Heart right ventricle (tissue), 16 donors: ENCODE results near the gene DLX6. TPM values are rescaled to one million over a fixed set of nuclear protein-coding genes. Genes with fewer than 3 reads are reported as not detected.

Experiments used
- ATAC-seq, 8 donors: fragments of 200-7000 bp; cut with Tn5 transposase; one replicate each; pipeline ENCODE4 v1.9.1; 2020; ENCODE audit warnings: mild to moderate bottlenecking in 8 of 8, moderate library complexity in 8 of 8, moderate number of reproducible peaks in 1 of 8
- DNase-seq, 2 donors: peaks; one replicate each; pipeline ENCODE4 v3.0.0-alpha.2; 2020
- H3K27ac ChIP-seq, 10 donors: fragments of 200-600 bp; sonication (generic) in 2 of 10; one replicate each; pipeline versions ENCODE4 v1.5.0 to v1.8.0; 2020 to 2022; ENCODE audit warnings: mild to moderate bottlenecking in 3 of 10
- H3K27me3 ChIP-seq, 7 donors: fragments of 200-600 bp; one replicate each; pipeline ENCODE4 v1.8.0; 2021 to 2022; ENCODE audit warnings: mild to moderate bottlenecking in 2 of 7
- H3K36me3 ChIP-seq, 9 donors: fragments of 200-600 bp; sonication (generic) in 1 of 9; one replicate each; pipeline versions ENCODE4 v1.5.0 to v1.8.0; 2020 to 2022; ENCODE audit warnings: mild to moderate bottlenecking in 2 of 9
- H3K4me1 ChIP-seq, 9 donors: fragments of 200-600 bp; sonication (generic) in 1 of 9; one replicate each; pipeline versions ENCODE4 v1.5.0 to v1.8.0; 2020 to 2022; ENCODE audit warnings: mild to moderate bottlenecking in 4 of 9
- H3K4me3 ChIP-seq, 10 donors: fragments of 200-600 bp; sonication (generic) in 2 of 10; one replicate each; pipeline versions ENCODE4 v1.5.0 to v1.8.0; 2020 to 2022; ENCODE audit warnings: mild to moderate bottlenecking in 7 of 10, moderate library complexity in 2 of 10
- H3K9me3 ChIP-seq, 11 donors: fragments of 200-600 bp in 10 of 11; sonication (generic) in 2 of 11; one replicate each; pipeline versions ENCODE4 v1.5.0 to v1.8.0; 2013 to 2022; ENCODE audit warnings: mild to moderate bottlenecking in 2 of 11, control low read depth in 1 of 11, moderate library complexity in 1 of 11
- CTCF ChIP-seq, 9 donors: fragments of 200-600 bp; sonication (generic) in 2 of 9; IDR thresholded peaks; one replicate each; pipeline versions ENCODE4 v1.5.0 to v1.8.0; 2021 to 2022; ENCODE audit warnings: antibody characterized with exemption in 9 of 9, mild to moderate bottlenecking in 5 of 9, moderate library complexity in 1 of 9
- WGBS, 2 donors: extraction: QIAGEN DNeasy Blood & Tissue Kit; methylation state at CpG; one replicate each; pipeline ENCODE4 v1.1.7; 2013; ENCODE audit warnings: inconsistent platforms in 1 of 2; 5-methylcytosine and 5-hydroxymethylcytosine counted together
- intact Hi-C, 10 donors: fragments of 100-400 bp; cut with DNase I; formaldehyde crosslinking; loops; one replicate each; pipeline versions ENCODE4 v1.11.1 to v1.14.2; 2022
- polyA plus RNA-seq, 2 donors: library from polyadenylated mRNA; stranded (reverse); fragments of 200-250 nt; gene quantifications; one replicate each; pipeline ENCODE4 v1.2.3, GENCODE V29; 2013
- total RNA-seq, 10 donors: library from RNA; stranded (reverse); fragmentation: NEBNext Ultra II Directional in 3 of 10; extraction: Animal tissue kit (Norgen Biotek cat#: 25700) in 3 of 10; gene quantifications; one replicate each; pipeline versions ENCODE4 v1.2.1 to v1.2.4, GENCODE V29; 2021 to 2023
- donor health status: Arrhythmogenic right ventricular cardiomyopathy.
- donor health status: ischemic (EF 13 %, LVEDD 7.1; RV severe dilation, severe dysfunction).
- donor health status: healthy with polysubstance abuse.
- donor health status: DM: no; HTN: yes; CAD: no.
- donor health status: DM: no; HTN: no; CAD: no.
- donor health status: ischemic (EF 25% LVEDD 6.9; RV normal size, moderate dysfunction).
- donor health status: ischemic (EF 25% LVEDD 5.7; RV mildly dilated, moderate dysfunction).
- donor health status: healthy.
- donor health status: DM: yes; HTN: yes; CAD: no.
- donor health status: Ischemic cardiomyopathy.
- donor health status: ischemic (EF 35%, LVEDD 5.7; RV mildly dilated, moderate dysfunction).
- donor health status: nonischemic (EF 11% LVEDD 7.7; RV severe dilation, severe dysfunction).
- donor health status: DM: yes; HTN: yes; CAD: no.
- donor health status: PGD.
- donor health status: ischemic (EF 29% LVEDD 5.4; RV normal size, mild dysfunction).
- donor health status: nonischemic (EF 23%, LVEDD 6.1; RV moderate dilation, normal function).

Gene DLX6
- total and polyA plus RNA-seq, 12 donors = not detected

GRCh38 chr7:96992192-96993005, 13.0 kb upstream of the DLX6 start:
- Histone ChIP-seq H3K9me3 (peaks cover 0 to 9% (median 0%) of the 10 kb centered on the region in 11 donors), H3K27me3 (peaks cover 32 to 100% (median 100%) of the 10 kb centered on the region in 7 donors), H3K4me1 (peaks cover 0 to 12% (median 0%) of the 10 kb centered on the region in 9 donors), H3K36me3 (no peaks in the 10 kb centered on the region), H3K27ac (no peak overlapping the region), H3K4me3 (no peak overlapping the region)
- DNase-seq (no peak), ATAC-seq (no peak)
- intact Hi-C loops = no loop called here
- 4 to 5% methylated on average over 47 of the region's 47 CpGs for WGBS, 2 donors
- TF ChIP-seq CTCF (IDR thresholded peaks at IDR 0.05) = no peak

- DNase-seq (no peak), ATAC-seq (no peak)
- H3K27ac ChIP-seq = no peak overlapping the region
- H3K4me3 ChIP-seq = no peak overlapping the region
- peaks cover 40 to 100% (median 100%) of the 10 kb centered on the region in 7 donors for H3K27me3 ChIP-seq
- intact Hi-C loops = no loop called here
- peaks cover 0 to 14% (median 0%) of the 10 kb centered on the region in 9 donors for H3K4me1 ChIP-seq
- H3K36me3 ChIP-seq = no peaks in the 10 kb centered on the region
- peaks cover 0 to 9% (median 0%) of the 10 kb centered on the region in 11 donors for H3K9me3 ChIP-seq
- no peak for TF ChIP-seq CTCF (IDR thresholded peaks at IDR 0.05)
- WGBS, 2 donors = 3 to 5% methylated on average over 27 of the region's 27 CpGs
These were observed 12.1 kb upstream of the DLX6 start for GRCh38 chr7:96993094-96993865.

GRCh38 chr7:96993980-96994379, 11.4 kb upstream of the DLX6 start:
- intact Hi-C loops = no loop called here
- Histone ChIP-seq H3K27ac (no peak overlapping the region), H3K4me3 (no peak overlapping the region), H3K27me3 (peaks cover 40 to 100% (median 100%) of the 10 kb centered on the region in 7 donors), H3K4me1 (peaks cover 0 to 16% (median 0%) of the 10 kb centered on the region in 9 donors), H3K9me3 (peaks cover 0 to 9% (median 0%) of the 10 kb centered on the region in 11 donors), H3K36me3 (no peaks in the 10 kb centered on the region)
- no peak for TF ChIP-seq CTCF (IDR thresholded peaks at IDR 0.05)
- WGBS, 2 donors = 25 to 28% methylated on average over 1 of the region's 1 CpG
- ATAC-seq (no peak), DNase-seq (no peak)

- no peak overlapping the region for H3K4me3 ChIP-seq
- ATAC-seq (no peak), DNase-seq (no peak)
- peaks cover 43 to 100% (median 100%) of the 10 kb centered on the region in 7 donors for H3K27me3 ChIP-seq
- no peaks in the 10 kb centered on the region for H3K36me3 ChIP-seq
- intact Hi-C loops = no loop called here
- peaks cover 0 to 16% (median 0%) of the 10 kb centered on the region in 9 donors for H3K4me1 ChIP-seq
- 5 to 6% methylated on average over 6 of the region's 6 CpGs for WGBS, 2 donors
- H3K27ac ChIP-seq = no peak overlapping the region
- H3K9me3 ChIP-seq = peaks cover 0 to 9% (median 0%) of the 10 kb centered on the region in 11 donors
- no peak for TF ChIP-seq CTCF (IDR thresholded peaks at IDR 0.05)
These were observed 9.8 kb upstream of the DLX6 start for GRCh38 chr7:96995406-96996110.
